Tibial artery (tissue), 4 donors: ENCODE data around the gene MSRB2.

Source experiments
- DNase-seq, 2 donors: peaks; one replicate each; pipeline ENCODE4 v3.0.0-alpha.2; 2019
- H3K27ac ChIP-seq, 2 donors: fragments of 200-600 bp; sonication (generic) in 1 of 2; 1 replicate in 1 of 2; 2 replicates in 1 of 2; pipeline ENCODE4 v1.5.1; 2018 to 2019; ENCODE audit warnings: mild to moderate bottlenecking in 1 of 2
- H3K27me3 ChIP-seq, 2 donors: fragments of 200-600 bp; sonication (generic) in 1 of 2; one replicate each; pipeline versions ENCODE4 v1.5.1 to v1.6.0; 2016 to 2019
- H3K36me3 ChIP-seq, 3 donors: fragments of 200-600 bp; sonication (generic) in 2 of 3; one replicate each; pipeline ENCODE4 v1.5.1; 2016 to 2019; ENCODE audit warnings: mild to moderate bottlenecking in 2 of 3
- H3K4me1 ChIP-seq, 4 donors: fragments of 200-600 bp; sonication (generic) in 2 of 4; 1 replicate in 3 of 4; 2 replicates in 1 of 4; pipeline ENCODE4 v1.5.1; 2016 to 2019
- H3K4me3 ChIP-seq, 2 donors: fragments of 200-600 bp; sonication (generic) in 1 of 2; 1 replicate in 1 of 2; 2 replicates in 1 of 2; pipeline ENCODE4 v1.5.1; 2018 to 2019; ENCODE audit warnings: mild to moderate bottlenecking in 2 of 2
- H3K9me3 ChIP-seq, 3 donors: fragments of 200-600 bp; sonication (generic) in 1 of 3; one replicate each; pipeline ENCODE4 v1.5.1; 2016 to 2019
- CTCF ChIP-seq, 2 experiments: fragments of 200-600 bp in 1 of 2; fragments of 450-650 bp in 1 of 2; IDR thresholded peaks; one replicate each; pipeline ENCODE4 v1.5.1; 2017 to 2019; ENCODE audit warnings: antibody characterized with exemption in 2 of 2, mild to moderate bottlenecking in 1 of 2, moderate library complexity in 1 of 2
- intact Hi-C: fragments of 100-400 bp; cut with DNase I; formaldehyde crosslinking; loops from one replicate; pipeline ENCODE4 v1.15.0; 2023; ENCODE audit warnings: low total_unique reads

MSRB2 gene

GRCh38 chr10:23150091-23150490 lies 54.7 kb downstream of the MSRB2 start:
- no peak for TF ChIP-seq CTCF (IDR thresholded peaks at IDR 0.05)
- Histone ChIP-seq H3K4me1 (no peaks in the 10 kb centered on the region), H3K4me3 (no peak overlapping the region), H3K27me3 (no peaks in the 10 kb centered on the region), H3K36me3 (no peaks in the 10 kb centered on the region), H3K27ac (no peak overlapping the region), H3K9me3 (no peaks in the 10 kb centered on the region)
- intact Hi-C loops = no loop called here
- no peak for DNase-seq

- no peak for DNase-seq
- no peaks in the 10 kb centered on the region for H3K36me3 ChIP-seq
- H3K9me3 ChIP-seq = no peaks in the 10 kb centered on the region
- no peaks in the 10 kb centered on the region for H3K4me1 ChIP-seq
- H3K27me3 ChIP-seq = no peaks in the 10 kb centered on the region
- no peak overlapping the region for H3K27ac ChIP-seq
- intact Hi-C loops = no loop called here
- TF ChIP-seq CTCF (IDR thresholded peaks at IDR 0.05) = no peak
- H3K4me3 ChIP-seq = no peak overlapping the region
Observed at GRCh38 chr10:23150610-23151009, 55.2 kb downstream of the MSRB2 start.

- TF ChIP-seq CTCF (IDR thresholded peaks at IDR 0.05) = no peak
- H3K9me3 ChIP-seq = no peaks in the 10 kb centered on the region
- intact Hi-C loops = no loop called here
- no peak overlapping the region for H3K4me3 ChIP-seq
- H3K27ac ChIP-seq = no peak overlapping the region
- no peak for DNase-seq
- no peaks in the 10 kb centered on the region for H3K27me3 ChIP-seq
- no peaks in the 10 kb centered on the region for H3K36me3 ChIP-seq
- no peaks in the 10 kb centered on the region for H3K4me1 ChIP-seq
Observed at GRCh38 chr10:23151071-23151470, 55.7 kb downstream of the MSRB2 start.

- intact Hi-C loops = no loop called here
- peaks cover 0 to 6% of the 10 kb centered on the region in 2 donors for H3K27me3 ChIP-seq
- H3K4me1 ChIP-seq = peaks cover 0 to 3% (median 0%) of the 10 kb centered on the region in 4 donors
- H3K4me3 ChIP-seq = no peak overlapping the region
- H3K9me3 ChIP-seq = no peaks in the 10 kb centered on the region
- no peak for DNase-seq
- TF ChIP-seq CTCF (IDR thresholded peaks at IDR 0.05) = no peak
- H3K27ac ChIP-seq = no peak overlapping the region
- H3K36me3 ChIP-seq = no peaks in the 10 kb centered on the region
Observed at GRCh38 chr10:23155169-23155568, 59.8 kb downstream of the MSRB2 start.

GRCh38 chr10:23156447-23157150 lies 61.2 kb downstream of the MSRB2 start:
- Histone ChIP-seq H3K4me1 (peaks cover 0 to 3% (median 0%) of the 10 kb centered on the region in 4 donors), H3K9me3 (no peaks in the 10 kb centered on the region), H3K27me3 (peaks cover 0 to 11% of the 10 kb centered on the region in 2 donors), H3K27ac (no peak overlapping the region), H3K4me3 (no peak overlapping the region), H3K36me3 (no peaks in the 10 kb centered on the region)
- intact Hi-C loops = no loop called here
- TF ChIP-seq CTCF (IDR thresholded peaks at IDR 0.05) = no peak
- DNase-seq = no peak
